HEK293 (cell line): ENCODE data around the gene KIAA0319L.

Source experiments
- CTCF ChIA-PET: fragments of 350-600 bp; formaldehyde crosslinking; extraction: SDS; loops from one replicate; lab custom pipeline; 2021; ENCODE audit warnings: antibody characterized with exemption; lab: Yijun Ruan, JAX
- POLR2A ChIA-PET: fragments of 300-600 bp; formaldehyde crosslinking; extraction: SDS; loops from one replicate; lab custom pipeline; 2020; ENCODE audit warnings: antibody characterized with exemption, inconsistent platforms; lab: Yijun Ruan, JAX
- H3K27ac ChIP-seq: fragments of 200-500 bp; sonication (Bioruptor generic); 2 replicates; pipeline ENCODE4 v1.5.1; 2014; ENCODE audit warnings: low read depth, low read length, control low read depth, inconsistent platforms; ENCODE audit errors: extremely low read depth
- H3K36me3 ChIP-seq, 2 experiments: fragments of 200-500 bp in 1 of 2; sonication (Bioruptor generic) in 1 of 2; 1 replicate in 1 of 2; 2 replicates in 1 of 2; pipeline ENCODE4 v1.5.1; 2014 to 2017; ENCODE audit warnings: inconsistent platforms in 2 of 2, low read length in 2 of 2; ENCODE audit not compliant: control insufficient read depth in 2 of 2, insufficient read depth in 1 of 2
- H3K4me1 ChIP-seq: fragments of 200-500 bp; sonication (Bioruptor generic); 2 replicates; pipeline ENCODE4 v1.5.1; 2014; ENCODE audit warnings: mild to moderate bottlenecking, low read length, inconsistent platforms; ENCODE audit not compliant: control insufficient read depth, insufficient read depth
- H3K4me3 ChIP-seq: 2 replicates; pipeline ENCODE4 v1.5.1; 2011; ENCODE audit warnings: low read depth, mild to moderate bottlenecking, control low read depth, low read length, moderate library complexity
- H3K9me3 ChIP-seq: fragments of 200-500 bp; sonication (Bioruptor generic); 2 replicates; pipeline ENCODE4 v1.5.1; 2014; ENCODE audit warnings: low read depth, low read length, inconsistent platforms; ENCODE audit not compliant: control insufficient read depth, insufficient read depth
- GLIS1 ChIP-seq: fragments of 450-650 bp; formaldehyde crosslinking; IDR thresholded peaks from 2 replicates; pipeline ENCODE4 v1.5.1; 2016; ENCODE audit warnings: missing biosample characterization, missing genetic modification characterization
- OSR2 ChIP-seq: fragments of 450-650 bp; formaldehyde crosslinking; IDR thresholded peaks from 2 replicates; pipeline ENCODE4 v1.5.1; 2016; ENCODE audit warnings: missing biosample characterization, missing genetic modification characterization
- SP2 ChIP-seq: fragments of 450-650 bp; formaldehyde crosslinking; IDR thresholded peaks from 2 replicates; pipeline ENCODE4 v1.5.1; 2016; ENCODE audit warnings: missing biosample characterization, missing genetic modification characterization
- WT1 ChIP-seq: fragments of 450-650 bp; formaldehyde crosslinking; IDR thresholded peaks from 2 replicates; pipeline ENCODE4 v1.5.1; 2016; ENCODE audit warnings: missing biosample characterization, missing genetic modification characterization
- ZFP41 ChIP-seq: fragments of 450-650 bp; formaldehyde crosslinking; IDR thresholded peaks from 2 replicates; pipeline ENCODE4 v1.5.1; 2016; ENCODE audit warnings: missing biosample characterization, missing genetic modification characterization, borderline replicate concordance
- ZNF148 ChIP-seq: fragments of 450-650 bp; formaldehyde crosslinking; IDR thresholded peaks from 2 replicates; pipeline ENCODE4 v1.5.0; 2017; ENCODE audit warnings: missing biosample characterization, missing genetic modification characterization, borderline replicate concordance
- ZNF184 ChIP-seq: fragments of 450-650 bp; IDR thresholded peaks from 2 replicates; pipeline ENCODE4 v1.5.1; 2018; ENCODE audit warnings: missing biosample characterization, mild to moderate bottlenecking, missing genetic modification characterization
- ZNF2 ChIP-seq: fragments of 450-650 bp; formaldehyde crosslinking; IDR thresholded peaks from 2 replicates; pipeline ENCODE4 v1.5.1; 2016; ENCODE audit warnings: missing biosample characterization, missing genetic modification characterization
- ZNF211 ChIP-seq: fragments of 450-650 bp; formaldehyde crosslinking; IDR thresholded peaks from 2 replicates; pipeline ENCODE4 v1.5.1; 2016; ENCODE audit warnings: low read depth, missing biosample characterization, missing genetic modification characterization
- ZNF26 ChIP-seq: fragments of 450-650 bp; formaldehyde crosslinking; IDR thresholded peaks from 2 replicates; pipeline ENCODE4 v1.5.1; 2016; ENCODE audit warnings: missing biosample characterization, missing genetic modification characterization
- ZNF37A ChIP-seq: fragments of 450-650 bp; IDR thresholded peaks from 2 replicates; pipeline ENCODE4 v1.5.1; 2018; ENCODE audit warnings: missing biosample characterization, missing genetic modification characterization
- ZNF398 ChIP-seq: fragments of 450-650 bp; formaldehyde crosslinking; IDR thresholded peaks from 2 replicates; pipeline ENCODE4 v1.5.1; 2017; ENCODE audit warnings: missing biosample characterization, missing genetic modification characterization
- ZNF433 ChIP-seq: fragments of 450-650 bp; formaldehyde crosslinking; IDR thresholded peaks from 2 replicates; pipeline ENCODE4 v1.5.1; 2016; ENCODE audit warnings: missing biosample characterization, missing genetic modification characterization, low read depth
- ZNF488 ChIP-seq: fragments of 450-650 bp; formaldehyde crosslinking; IDR thresholded peaks from 2 replicates; pipeline ENCODE4 v1.5.1; 2016; ENCODE audit warnings: missing biosample characterization, missing genetic modification characterization
- ZNF544 ChIP-seq: fragments of 450-650 bp; formaldehyde crosslinking; IDR thresholded peaks from 2 replicates; pipeline ENCODE4 v1.5.0; 2017; ENCODE audit warnings: missing biosample characterization, missing genetic modification characterization
- ZNF596 ChIP-seq: fragments of 450-650 bp; IDR thresholded peaks from 2 replicates; pipeline ENCODE4 v1.5.0; 2018; ENCODE audit warnings: missing biosample characterization, mild to moderate bottlenecking, missing genetic modification characterization, moderate library complexity
- ZNF600 ChIP-seq: fragments of 450-650 bp; formaldehyde crosslinking; IDR thresholded peaks from 2 replicates; pipeline ENCODE4 v1.5.1; 2016; ENCODE audit warnings: missing biosample characterization, missing genetic modification characterization
- ZNF610 ChIP-seq: fragments of 450-650 bp; formaldehyde crosslinking; IDR thresholded peaks from 2 replicates; pipeline ENCODE4 v1.5.1; 2016; ENCODE audit warnings: missing biosample characterization, missing genetic modification characterization, borderline replicate concordance
- ZNF624 ChIP-seq: fragments of 450-650 bp; formaldehyde crosslinking; IDR thresholded peaks from 2 replicates; pipeline ENCODE4 v1.5.1; 2017; ENCODE audit warnings: missing biosample characterization, missing genetic modification characterization
- ZNF701 ChIP-seq: fragments of 450-650 bp; formaldehyde crosslinking; IDR thresholded peaks from 2 replicates; pipeline ENCODE4 v1.5.1; 2016; ENCODE audit warnings: missing biosample characterization, missing genetic modification characterization
- ZSCAN18 ChIP-seq: fragments of 450-650 bp; formaldehyde crosslinking; IDR thresholded peaks from 2 replicates; pipeline ENCODE4 v1.5.1; 2016; ENCODE audit warnings: missing biosample characterization, missing genetic modification characterization
- ZXDB ChIP-seq: fragments of 450-650 bp; formaldehyde crosslinking; IDR thresholded peaks from 2 replicates; pipeline ENCODE4 v1.5.1; 2016; ENCODE audit warnings: missing biosample characterization, missing genetic modification characterization
- TF ChIP-seq, protein P1 (sequence below): fragments of 450-650 bp; formaldehyde crosslinking; IDR thresholded peaks from 2 replicates; pipeline ENCODE4 v1.5.1; 2016; ENCODE audit warnings: missing biosample characterization, missing genetic modification characterization
- TF ChIP-seq, protein P2 (sequence below): fragments of 450-650 bp; formaldehyde crosslinking; IDR thresholded peaks from 2 replicates; pipeline ENCODE4 v1.5.1; 2017; ENCODE audit warnings: missing biosample characterization, missing genetic modification characterization

Gene KIAA0319L

DNA sequence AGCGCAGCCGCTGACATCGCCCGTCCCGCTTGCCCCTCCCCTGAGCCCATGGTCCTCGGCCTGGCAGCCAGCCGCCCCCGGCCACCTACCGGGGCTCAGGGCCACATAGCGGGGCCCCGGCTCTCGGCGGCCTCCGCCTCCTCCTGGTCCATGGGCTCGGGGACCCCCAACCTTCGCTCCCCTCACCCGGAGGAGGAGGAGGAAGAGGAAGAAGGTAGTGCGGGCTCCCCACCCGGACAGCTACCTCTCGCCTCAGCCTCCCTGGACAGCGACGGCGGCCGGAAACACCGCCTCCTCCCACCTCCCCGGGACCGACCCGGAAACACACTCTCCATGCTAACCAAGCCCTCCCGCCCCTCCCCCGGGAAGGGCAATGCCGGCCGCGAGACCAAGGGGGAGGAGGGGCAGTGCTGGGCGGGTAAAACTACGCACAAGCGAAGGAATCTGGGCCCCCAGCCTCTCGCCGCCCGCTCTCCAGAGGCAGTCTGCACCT is at the start of gene KIAA0319L:
TSS of gene KIAA0319L (minus strand) at position 286 of the 493 bp plus-strand sequence. CDS start 2,912 bp downstream, outside the sequence.
- peak within 1 kb of the TSS; percentile 96 for H3K27ac ChIP-seq
- TF ChIP-seq OSR2 (no peak), GLIS1 (tag by site-specific recombination) (peak; percentile 80), WT1 (tag by site-specific recombination) (no peak), ZNF26 (tag by site-specific recombination) (no peak), ZNF488 (tag by site-specific recombination) (no peak), ZNF2 (no peak), ZNF596 (tag by site-specific recombination) (no peak), ZFP41 (tag by site-specific recombination) (no peak), ZNF37A (tag by site-specific recombination) (no peak), ZNF184 (tag by site-specific recombination) (no peak), SP2 (no peak), ZNF433 (tag by site-specific recombination) (no peak), ZNF211 (tag by site-specific recombination) (no peak), ZXDB (tag by site-specific recombination) (no peak), ZNF701 (tag by site-specific recombination) (no peak), ZSCAN18 (tag by site-specific recombination) (0 out of 2 replicates have a peak, but pooled peaks have one; percentile 24), ZNF148 (tag by site-specific recombination) (no peak), ZNF600 (tag by site-specific recombination) (no peak), ZNF398 (peak; percentile 45; the same call in 1 of the 2 replicates), ZNF624 (tag by site-specific recombination) (no peak), ZNF610 (tag by site-specific recombination) (no peak), ZNF544 (tag by site-specific recombination) (no peak)
- TF ChIP-seq, protein P1, sequence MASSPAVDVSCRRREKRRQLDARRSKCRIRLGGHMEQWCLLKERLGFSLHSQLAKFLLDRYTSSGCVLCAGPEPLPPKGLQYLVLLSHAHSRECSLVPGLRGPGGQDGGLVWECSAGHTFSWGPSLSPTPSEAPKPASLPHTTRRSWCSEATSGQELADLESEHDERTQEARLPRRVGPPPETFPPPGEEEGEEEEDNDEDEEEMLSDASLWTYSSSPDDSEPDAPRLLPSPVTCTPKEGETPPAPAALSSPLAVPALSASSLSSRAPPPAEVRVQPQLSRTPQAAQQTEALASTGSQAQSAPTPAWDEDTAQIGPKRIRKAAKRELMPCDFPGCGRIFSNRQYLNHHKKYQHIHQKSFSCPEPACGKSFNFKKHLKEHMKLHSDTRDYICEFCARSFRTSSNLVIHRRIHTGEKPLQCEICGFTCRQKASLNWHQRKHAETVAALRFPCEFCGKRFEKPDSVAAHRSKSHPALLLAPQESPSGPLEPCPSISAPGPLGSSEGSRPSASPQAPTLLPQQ, result no peak
- TF ChIP-seq, protein P2, sequence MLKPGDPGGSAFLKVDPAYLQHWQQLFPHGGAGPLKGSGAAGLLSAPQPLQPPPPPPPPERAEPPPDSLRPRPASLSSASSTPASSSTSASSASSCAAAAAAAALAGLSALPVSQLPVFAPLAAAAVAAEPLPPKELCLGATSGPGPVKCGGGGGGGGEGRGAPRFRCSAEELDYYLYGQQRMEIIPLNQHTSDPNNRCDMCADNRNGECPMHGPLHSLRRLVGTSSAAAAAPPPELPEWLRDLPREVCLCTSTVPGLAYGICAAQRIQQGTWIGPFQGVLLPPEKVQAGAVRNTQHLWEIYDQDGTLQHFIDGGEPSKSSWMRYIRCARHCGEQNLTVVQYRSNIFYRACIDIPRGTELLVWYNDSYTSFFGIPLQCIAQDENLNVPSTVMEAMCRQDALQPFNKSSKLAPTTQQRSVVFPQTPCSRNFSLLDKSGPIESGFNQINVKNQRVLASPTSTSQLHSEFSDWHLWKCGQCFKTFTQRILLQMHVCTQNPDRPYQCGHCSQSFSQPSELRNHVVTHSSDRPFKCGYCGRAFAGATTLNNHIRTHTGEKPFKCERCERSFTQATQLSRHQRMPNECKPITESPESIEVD (tag by site-specific recombination), result no peak

More for the DNA sequence above, at the start of gene KIAA0319L:
- Histone ChIP-seq H3K4me1 (peaks cover 27% of the 10 kb centered on the region), H3K4me3 (peak within 1 kb of the TSS; percentile 95), H3K36me3 (peaks cover 12 to 52% of the 10 kb centered on the region in 2 experiments; a peak in 2 of 3 replicates), H3K9me3 (no peaks in the 10 kb centered on the region)
- CTCF ChIA-PET, result interaction anchor here (0.6 to 2.6 kb wide), 2 partner anchors 113 to 170 kb away, joined by 3 to 10 read pairs; no protein-coding TSS in a partner anchor
- POLR2A ChIA-PET, result interaction anchor here (0.5 to 2.0 kb wide), 13 partner anchors 12 to 1564 kb away, joined by 3 to 22 read pairs (median 3); partner anchors contain the start of genes CLSPN and TFAP2E
